GM18499 (cell line): ENCODE data around the gene ADGRF1.
"Not testable (repeated sequence)": the region's sequence is repeated elsewhere in the genome, so short reads cannot be mapped to it uniquely, and the experiment has no call there.

Source experiments
- ATAC-seq: cut with Tn5 transposase; IDR thresholded peaks from one replicate; pipeline ENCODE4 v1.9.1; 2021; ENCODE audit warnings: moderate number of reproducible peaks; ENCODE audit not compliant: insufficient read depth, unreplicated experiment

The ADGRF1 gene

DNA sequence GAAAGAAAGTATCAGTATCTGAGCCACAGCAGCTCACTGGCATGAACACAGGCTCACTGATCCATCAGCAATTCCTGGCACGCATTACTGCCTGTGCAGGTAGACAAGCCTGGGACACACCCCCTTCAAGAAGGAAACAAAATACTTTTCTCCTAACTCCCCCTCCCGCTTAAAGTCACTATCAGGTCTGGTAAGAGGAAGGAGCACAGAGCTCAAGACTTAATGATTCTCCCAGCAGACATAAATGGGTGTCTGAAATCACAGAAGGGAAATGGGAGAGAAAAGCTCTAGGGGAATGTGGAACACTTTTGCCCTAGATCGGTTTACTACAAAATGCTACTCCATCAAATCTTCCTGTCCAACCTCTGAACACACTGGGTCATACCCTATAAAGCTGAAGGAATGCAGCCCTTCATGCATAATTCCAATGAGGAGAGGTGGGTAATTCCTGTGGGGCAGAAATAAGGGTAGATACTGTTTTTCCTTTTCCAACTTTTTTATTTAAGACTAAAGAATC, at the start of gene ADGRF1:
Gene ADGRF1, minus strand, starts transcription at position 58 of the 517 bp plus-strand sequence. CDS start 13,271 bp downstream, outside the sequence.
- ATAC-seq: no peak

DNA sequence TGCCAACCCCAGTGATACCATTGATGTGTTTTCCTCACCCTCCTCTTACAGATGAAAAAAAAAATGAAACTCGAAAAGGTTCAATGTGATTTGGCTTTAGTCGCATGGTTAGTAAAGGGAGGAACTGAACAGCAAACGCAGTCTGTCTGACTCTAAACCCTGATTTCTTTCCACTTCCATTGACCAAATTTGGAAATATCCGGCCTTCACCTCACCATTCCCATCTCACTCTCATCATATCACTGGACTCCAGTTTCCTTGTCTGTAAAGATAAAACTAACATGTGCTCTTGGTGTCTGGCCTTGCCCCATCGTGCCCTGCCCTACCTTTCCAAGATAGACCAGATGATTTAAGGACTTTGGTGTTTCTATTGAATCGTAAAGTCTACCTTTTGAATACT, 48.7 kb upstream of the ADGRF1 start:
- ATAC-seq: no peak

DNA sequence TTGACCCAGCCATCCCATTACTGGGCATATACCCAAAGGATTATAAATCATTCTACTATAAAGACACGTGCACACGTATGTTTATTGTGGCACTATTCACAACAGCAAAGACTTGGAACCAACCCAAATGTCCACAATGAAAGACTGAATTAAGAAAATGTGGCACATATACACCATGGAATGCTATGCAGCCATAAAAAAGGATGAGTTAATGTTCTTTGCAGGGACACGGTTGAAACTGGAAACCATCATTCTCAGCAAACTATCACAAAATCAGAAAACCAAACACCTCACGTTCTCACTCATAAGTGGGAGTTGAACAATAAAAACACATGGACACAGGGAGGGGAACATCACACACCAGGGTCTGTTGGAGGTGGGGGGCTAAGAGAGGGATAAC, 47.3 kb upstream of the ADGRF1 start:
- not testable (repeated sequence) for ATAC-seq

DNA sequence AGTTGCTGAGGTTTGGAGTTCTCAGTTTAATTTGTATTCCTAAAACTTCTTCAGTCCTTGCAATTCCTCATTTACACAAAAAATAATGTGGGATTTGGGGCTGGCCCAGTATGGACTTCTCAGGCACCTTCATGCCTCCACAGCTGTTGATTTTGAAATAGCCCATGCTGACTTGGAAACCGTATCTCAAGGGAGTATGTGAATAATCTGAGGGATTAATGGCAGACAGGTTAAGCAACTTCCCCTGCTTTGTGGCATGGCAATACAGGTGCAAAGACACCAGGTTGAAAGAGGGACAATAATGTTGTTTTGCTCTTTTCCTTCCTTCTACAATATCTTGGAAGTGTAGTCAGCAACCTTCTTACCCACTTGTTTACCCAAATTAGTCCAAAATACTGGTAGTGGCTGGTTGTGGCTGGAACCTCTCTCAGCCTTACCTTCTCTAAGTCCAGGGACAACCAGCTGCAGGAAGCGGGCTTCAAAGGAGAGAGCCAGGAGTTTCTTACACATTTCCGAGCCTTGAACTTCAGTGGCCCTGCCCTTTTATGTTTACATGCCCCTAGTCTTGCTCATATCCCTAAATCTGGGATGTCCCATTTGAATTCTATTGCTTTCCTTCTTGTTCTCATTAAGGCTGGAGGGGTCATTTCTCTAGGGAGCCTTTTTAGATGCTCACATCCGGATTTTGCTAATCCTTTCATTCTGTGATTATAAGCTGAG, 44.1 kb upstream of the ADGRF1 start:
- no peak for ATAC-seq

DNA sequence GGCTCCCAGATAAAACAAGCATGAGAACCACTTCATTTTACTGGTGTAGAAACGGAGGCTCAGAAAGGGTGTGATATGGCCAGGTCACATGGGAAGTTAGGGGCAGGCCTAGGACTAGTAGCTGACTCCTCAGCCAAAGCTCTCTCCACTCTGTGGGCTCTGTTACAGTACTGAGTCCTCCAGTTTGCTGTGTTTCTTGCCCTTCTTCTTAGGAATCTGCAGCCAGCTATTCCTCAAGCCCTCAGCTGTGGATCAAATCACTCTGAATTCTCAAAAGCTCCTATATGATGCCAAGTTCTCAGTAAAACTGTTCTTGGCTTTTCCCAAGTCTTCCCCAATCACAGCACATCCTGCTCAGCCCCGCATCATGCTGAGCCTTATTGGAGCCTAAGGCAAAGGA, 42.5 kb upstream of the ADGRF1 start:
- ATAC-seq: no peak

DNA sequence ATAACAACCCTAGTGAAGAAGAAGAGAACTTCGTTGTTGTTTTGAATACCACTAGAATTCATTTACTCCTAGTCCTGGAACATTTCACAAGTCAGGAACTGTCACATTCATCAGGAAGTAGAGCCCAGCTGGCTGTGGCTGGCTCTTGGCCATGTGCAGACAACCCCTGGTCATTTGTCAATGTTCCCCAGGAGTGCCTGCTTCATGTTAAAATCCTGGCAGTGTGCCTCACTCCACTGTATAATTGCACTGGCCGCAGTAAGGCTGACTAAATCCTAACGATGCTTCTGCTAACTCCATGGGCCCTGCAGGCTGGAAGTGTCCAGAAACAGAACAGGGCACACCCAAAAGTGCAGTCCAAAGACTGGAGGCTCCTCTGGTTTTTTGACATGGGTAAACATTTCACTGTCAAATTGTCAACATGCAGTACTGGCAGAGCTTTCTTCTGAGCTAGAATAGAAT, 41.5 kb upstream of the ADGRF1 start:
- ATAC-seq: no peak

DNA sequence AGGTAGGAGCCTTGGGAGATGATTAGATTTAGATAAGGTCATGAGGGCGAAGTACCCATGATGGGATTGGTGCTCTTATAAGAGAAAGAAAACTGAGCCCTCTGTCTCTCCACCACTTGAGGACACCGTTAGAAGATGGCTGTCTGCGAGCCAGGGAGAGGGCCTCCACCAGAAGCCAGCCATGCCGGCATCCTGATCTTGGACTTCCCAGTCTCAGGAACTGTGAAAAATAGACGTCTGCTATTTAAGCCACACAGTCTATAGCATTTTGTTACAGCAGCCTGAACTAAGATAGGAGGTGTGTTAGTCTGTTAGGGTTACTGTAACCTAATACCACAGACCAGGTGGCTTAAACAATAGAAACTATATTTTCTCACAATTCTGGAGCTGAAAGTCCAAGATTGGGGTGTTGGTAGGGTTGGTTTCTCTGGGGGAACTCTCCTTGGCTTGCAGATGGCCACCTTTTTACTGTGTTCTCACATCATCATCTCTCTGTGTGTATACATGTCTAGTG, 38.0 kb upstream of the ADGRF1 start:
- ATAC-seq: no peak

DNA sequence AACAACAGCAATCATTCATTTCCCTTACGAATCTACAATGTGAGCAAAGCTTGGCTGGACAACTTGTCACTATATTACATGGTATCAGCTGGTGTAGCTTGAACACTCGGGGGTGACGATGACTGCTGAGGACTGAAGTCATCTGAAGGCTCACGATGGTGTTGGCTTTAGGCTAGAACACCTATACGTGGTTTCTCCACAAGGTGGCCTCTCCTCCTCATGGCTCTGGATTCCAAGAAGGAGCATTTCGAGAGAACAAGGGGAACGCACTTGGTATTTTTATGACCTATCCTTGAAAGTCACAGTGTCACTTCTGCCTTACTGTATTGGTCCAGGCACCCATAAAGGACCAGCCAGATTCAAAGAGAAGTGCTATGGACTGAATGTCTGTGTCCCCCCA, 37.5 kb upstream of the ADGRF1 start:
- no peak for ATAC-seq

DNA sequence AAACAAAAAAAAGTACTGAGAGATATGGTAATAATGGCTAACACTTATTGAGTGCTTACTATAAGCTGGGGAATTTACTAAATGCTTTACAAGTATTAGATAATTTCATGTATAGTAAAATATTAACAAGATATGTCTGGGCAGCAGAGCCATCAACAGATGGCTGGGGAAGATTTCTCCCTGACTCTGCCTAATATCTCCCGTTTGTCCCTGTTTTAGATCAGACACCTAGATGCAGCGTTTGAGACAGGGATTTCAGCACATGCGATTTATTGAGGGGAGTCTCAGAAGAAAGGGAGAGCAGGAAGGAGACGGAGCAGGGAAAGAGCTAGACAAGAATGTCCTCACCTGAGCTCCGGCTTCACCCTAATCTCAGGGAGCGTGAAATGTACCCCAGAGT, 36.9 kb upstream of the ADGRF1 start:
- no peak for ATAC-seq

DNA sequence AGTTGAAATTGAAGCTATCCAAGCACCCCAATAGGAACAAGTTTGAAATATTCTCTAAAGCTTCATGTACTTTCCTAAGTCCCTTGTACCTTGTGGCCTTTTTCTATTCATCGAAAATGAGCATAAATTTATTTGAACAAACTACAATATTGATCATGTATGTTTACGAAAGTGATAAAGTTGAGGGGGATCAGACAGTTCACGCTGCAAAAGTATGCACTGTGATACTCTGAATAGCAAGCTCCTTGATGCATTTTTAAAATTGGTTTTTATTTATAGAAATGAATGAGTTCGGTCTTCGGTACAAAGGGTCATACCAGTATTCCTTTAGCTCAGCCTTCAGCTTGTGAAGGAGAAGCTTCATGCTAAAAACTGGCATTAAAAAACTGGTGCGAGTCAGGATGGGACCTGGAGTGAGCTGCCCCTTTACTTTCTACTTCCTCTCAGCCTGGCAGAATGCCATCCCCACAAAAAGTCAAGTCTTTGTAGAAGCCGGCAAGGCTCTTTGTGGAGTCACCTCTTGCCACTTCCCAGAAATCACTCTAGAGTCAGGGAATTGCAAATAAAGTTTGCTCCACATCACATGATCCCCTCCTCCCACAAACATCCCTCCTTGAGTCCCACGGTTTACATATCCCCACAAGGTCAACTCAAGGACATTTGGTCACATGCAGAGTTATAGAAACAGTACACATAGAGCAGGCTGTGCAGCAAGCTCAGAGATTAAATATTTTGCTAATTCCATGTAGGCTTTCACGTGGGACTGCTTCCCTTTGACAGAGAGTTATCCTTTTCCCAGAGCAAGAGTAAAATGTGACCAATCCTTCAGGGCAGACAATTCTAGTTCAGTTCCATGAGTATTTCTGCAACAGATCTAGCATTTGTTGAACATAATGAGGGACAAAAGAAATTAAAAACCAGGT, 34.6 kb upstream of the ADGRF1 start:
- no peak for ATAC-seq

DNA sequence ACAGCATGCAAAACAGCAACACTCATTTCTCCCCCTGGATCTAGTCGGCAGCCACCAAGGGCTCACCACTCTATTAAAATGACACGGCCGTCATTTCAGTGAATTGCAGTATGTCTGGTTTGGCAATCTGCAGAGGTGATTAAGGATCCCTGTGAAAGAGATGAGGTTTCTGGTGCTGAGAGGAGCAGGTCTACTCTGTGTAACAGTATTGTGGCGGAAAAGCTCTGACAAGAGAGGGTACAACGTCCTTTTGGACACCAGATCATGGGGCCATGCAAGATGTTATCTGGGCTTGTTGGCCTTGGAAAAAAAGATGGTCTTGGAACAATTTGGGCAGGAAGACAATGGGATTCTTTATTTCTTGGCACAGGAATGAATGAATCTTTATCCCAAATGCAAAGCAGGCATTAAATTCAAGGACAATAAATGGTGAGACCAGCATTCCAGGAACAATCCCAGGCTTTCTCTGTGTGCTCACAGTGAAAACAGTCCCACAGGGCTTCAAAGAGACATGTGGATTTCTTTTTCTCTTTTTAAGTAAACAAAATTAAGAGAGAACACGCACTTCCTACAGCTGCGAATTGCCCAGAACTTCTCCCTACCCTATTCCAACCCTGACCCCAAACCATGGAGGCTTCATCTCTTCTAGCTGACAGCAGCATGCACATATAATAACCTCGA, 33.7 kb upstream of the ADGRF1 start:
- no peak for ATAC-seq

DNA sequence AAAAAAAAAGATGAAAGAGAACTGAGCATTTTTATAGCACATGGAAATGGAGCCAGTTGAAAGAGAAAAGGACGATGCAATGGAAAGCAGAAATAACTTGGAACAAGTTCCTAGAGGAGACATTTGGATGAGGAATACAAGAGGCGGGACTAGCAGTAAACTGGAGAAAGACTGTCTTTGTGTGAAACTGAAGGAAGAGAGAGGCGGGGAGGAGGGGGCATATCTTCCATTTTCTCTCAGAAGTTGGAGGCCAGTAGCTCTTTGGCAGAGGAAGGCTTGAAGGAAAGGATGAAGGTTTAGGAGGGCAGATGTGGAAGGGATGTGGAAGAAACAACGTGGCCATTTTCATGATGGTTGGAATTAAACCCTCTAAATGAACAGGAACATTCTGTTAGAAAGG, 33.0 kb upstream of the ADGRF1 start:
- ATAC-seq: no peak

DNA sequence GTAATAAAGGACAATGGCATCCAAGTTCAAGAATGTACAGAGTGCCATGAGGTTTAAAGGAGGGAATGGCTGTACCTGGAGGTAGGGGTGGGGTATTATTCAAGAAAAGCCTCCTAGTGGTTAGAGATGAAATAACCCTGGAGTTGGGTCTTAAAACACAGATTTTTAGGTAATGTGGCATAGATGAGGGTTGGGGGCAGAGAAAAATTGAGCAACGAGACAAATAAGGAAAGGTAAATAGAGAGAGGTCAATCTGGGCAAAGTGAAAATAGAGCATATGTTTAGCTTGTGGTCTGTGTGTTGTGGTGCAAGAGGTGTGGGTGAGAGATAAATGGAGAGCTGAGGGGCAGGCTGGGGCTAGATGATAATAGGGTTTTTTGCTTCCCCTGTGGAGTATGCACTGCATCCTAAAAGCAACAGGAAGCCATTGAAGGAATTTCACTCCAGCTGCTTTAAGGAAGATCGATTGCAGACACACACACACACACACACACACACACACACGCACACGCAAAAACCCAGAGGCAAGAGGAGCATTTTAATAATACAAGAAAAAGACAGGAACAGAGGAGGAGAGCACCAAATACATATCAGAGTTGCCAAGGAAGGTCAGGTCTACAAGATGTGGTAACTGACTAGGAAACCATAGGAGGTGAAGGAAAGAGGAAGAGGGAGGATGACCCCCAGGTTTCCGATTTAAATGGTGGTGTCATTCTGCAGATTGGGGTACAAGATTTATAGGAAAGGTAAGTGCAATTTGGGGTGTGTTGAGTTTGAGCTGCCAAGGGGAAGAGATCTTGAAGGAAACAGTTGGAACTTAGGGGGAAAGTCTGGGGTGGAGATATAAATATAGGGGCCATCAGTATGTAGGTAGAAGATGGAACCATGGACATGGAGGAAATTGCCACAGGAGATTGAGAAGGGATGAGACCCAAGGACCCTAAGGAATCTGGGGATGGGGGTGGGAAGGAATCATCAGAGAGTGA, 31.3 kb upstream of the ADGRF1 start:
- ATAC-seq: no peak

DNA sequence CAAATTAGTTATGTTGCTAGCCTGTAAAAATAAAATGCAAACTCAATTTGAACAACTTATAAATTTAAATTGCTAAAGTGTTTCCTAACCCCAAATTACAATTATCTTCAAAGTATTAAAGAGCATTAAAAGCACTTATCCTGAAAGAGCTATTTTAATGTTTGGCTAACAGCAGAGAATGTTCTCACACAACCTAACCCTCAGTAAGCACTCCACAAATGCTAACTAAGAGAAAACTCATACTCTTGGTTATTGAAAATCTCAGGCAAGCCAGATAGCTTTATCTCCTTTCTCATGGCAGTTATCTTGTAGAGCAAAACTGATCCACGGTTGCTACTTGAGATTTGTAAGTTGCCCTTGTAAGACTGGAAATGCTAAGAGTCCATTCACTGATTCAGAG, 30.5 kb upstream of the ADGRF1 start:
- no peak for ATAC-seq

DNA sequence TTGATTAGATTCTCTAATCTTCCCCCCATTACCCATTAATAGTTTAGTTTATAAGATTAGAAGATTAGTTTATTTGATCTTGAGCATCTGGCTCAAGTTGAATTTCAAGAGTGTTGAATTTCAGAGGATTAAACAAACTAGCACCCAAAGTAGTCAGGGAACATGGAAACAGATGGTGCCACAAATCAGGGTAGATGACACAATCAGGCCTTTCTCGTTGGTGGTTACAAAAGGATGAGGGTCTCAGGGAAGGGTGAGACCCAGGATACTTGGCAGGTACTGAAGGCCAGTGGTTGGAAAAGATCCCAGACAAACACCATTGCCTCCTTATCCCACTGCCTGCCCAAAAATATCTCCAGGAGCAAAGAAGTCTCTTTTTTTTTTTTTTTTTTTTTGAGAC, 29.5 kb upstream of the ADGRF1 start:
- no peak for ATAC-seq

DNA sequence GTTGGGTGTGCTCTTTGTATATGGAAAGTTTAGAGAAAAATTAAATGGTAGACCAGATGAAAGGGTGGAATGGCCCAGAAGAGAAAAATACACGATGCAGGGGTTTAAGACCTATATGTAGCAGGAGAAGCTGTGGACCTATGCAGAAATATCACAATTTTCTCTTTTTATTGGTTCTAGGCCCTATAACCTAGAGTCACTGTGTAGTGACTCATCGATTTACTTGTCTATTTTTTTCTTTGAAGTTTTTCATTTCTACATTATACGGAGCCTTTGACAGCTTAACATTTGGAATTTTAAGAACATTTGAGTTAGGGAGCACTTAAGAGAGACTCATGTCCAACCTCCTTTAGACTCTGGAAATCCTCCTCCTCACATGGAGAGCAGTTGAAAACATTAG, 28.3 kb upstream of the ADGRF1 start:
- no peak for ATAC-seq

DNA sequence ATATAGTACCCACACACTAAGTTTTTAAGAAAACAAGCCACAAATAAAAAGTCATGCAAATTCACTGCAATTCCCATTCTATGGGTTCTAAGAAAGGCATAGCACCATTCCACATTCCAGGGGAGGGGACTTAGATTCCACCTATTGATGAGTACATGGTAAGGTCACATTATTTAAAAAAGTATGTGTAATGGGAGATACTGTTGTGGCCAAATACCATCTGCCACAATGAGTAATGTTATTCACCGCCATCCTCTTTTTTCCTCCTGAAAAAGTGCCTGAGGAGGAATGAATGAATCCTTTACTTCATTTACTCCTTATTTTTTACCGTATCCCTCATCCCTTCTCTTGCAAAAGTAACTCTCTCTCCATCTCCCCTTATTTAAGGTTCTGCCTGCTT, 27.0 kb upstream of the ADGRF1 start:
- no peak for ATAC-seq

DNA sequence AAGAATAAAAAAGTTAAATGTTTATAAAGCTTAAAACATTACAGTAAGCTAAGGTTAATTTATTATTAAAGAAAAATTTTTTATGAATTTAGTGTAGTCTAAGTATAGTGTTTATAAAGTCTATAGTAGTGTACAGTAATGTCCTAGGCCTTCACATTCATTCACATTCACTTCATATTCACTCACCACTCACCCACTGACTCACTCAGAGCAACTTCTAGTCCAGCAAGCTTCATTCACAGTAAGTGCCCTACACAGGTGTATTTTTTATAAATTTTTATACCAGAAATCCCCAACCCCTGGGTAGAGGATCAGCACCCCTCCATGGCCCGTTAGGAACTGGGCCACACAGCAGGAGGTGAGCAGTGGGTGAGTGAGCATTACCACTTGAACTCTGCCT, 24.3 kb upstream of the ADGRF1 start:
- no peak for ATAC-seq

DNA sequence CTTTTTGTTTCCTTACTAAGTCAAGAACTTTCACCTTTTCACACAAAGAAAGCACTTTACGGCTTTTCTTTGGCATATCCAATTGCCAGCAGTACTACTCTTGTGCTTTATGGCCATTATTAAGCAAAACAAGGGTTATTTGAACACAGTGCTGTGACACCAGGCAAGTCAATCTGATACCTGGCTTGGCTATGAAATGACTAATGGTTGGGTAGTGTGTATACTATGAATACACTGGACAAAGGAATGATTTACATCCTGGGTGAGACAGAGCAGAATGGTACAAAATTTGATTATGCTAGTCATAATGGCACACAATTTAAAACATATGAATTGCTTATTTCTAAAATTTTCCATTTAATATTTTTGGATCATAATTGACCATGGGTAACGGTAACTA, 22.1 kb upstream of the ADGRF1 start:
- peak; percentile 82 for ATAC-seq
